Ishikawa (cell line): ENCODE data around the gene HPSE.

Source experiments
- EGR1 ChIP-seq: IDR thresholded peaks from 2 replicates; pipeline ENCODE4 v1.6.1; 2012
- EP300 ChIP-seq: IDR thresholded peaks from 2 replicates; pipeline ENCODE4 v1.6.1; 2012; ENCODE audit warnings: borderline replicate concordance
- NFIC ChIP-seq: IDR thresholded peaks from 2 replicates; pipeline ENCODE4 v1.6.1; 2012
- RAD21 ChIP-seq: IDR thresholded peaks from 2 replicates; pipeline ENCODE4 v1.6.1; 2012; ENCODE audit warnings: low read depth
- REST ChIP-seq: IDR thresholded peaks from 2 replicates; pipeline ENCODE4 v1.6.1; 2012; ENCODE audit warnings: low read depth, mild to moderate bottlenecking
- TAF1 ChIP-seq: IDR thresholded peaks from 2 replicates; pipeline ENCODE4 v1.6.1; 2012; ENCODE audit warnings: low read depth, mild to moderate bottlenecking
- TCF12 ChIP-seq: IDR thresholded peaks from 2 replicates; pipeline ENCODE4 v1.6.1; 2012; ENCODE audit warnings: low read depth
- TEAD4 ChIP-seq: IDR thresholded peaks from 2 replicates; pipeline ENCODE4 v1.6.1; 2012
- TF ChIP-seq, protein P1 (sequence below): IDR thresholded peaks from 2 replicates; pipeline ENCODE4 v1.6.1; 2012
- TF ChIP-seq, protein P2 (sequence below): IDR thresholded peaks from 2 replicates; pipeline ENCODE4 v1.6.1; 2012

- TF ChIP-seq TCF12 (no peak), EP300 (no peak), EGR1 (no peak), REST (no peak), RAD21 (no peak), NFIC (no peak), TAF1 (no peak), TEAD4 (no peak)
- TF ChIP-seq, protein P1, sequence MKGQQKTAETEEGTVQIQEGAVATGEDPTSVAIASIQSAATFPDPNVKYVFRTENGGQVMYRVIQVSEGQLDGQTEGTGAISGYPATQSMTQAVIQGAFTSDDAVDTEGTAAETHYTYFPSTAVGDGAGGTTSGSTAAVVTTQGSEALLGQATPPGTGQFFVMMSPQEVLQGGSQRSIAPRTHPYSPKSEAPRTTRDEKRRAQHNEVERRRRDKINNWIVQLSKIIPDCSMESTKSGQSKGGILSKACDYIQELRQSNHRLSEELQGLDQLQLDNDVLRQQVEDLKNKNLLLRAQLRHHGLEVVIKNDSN: no peak
- TF ChIP-seq, protein P2, sequence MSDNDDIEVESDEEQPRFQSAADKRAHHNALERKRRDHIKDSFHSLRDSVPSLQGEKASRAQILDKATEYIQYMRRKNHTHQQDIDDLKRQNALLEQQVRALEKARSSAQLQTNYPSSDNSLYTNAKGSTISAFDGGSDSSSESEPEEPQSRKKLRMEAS: no peak
These were observed 36.6 kb upstream of the HPSE start for GRCh38 chr4:83371235-83371634.
